Measurements from ENCODE around the gene HNRNPC.

HNRNPC gene

GRCh38 chr14:21248739-21249411 is 20.4 kb downstream of the HNRNPC start:
- H3K9me3 ChIP-seq (ENCODE audit: insufficient read depth, low read depth, low read length), result no peaks in the 10 kb centered on the region
- H3K79me2 ChIP-seq (ENCODE audit: insufficient read depth, low read length), result peaks cover 100% of the 10 kb centered on the region
- H3F3A ChIP-seq (ENCODE audit: low read depth), result 0 out of 2 replicates have a peak, but pooled peaks cover 4% of the 10 kb centered on the region
- H3K9ac ChIP-seq (ENCODE audit: low read depth, low read length, poor library complexity, severe bottlenecking), result no peak overlapping the region
- no peak for TF ChIP-seq EZH2phosphoT487 (IDR thresholded peaks at IDR 0.05; ENCODE audit: borderline replicate concordance)
- TF ChIP-seq CTCF (conservative IDR thresholded peaks at IDR 0.05; ENCODE audit: low read length), result no peak
- peaks cover 81% of the 10 kb centered on the region for H3K36me3 ChIP-seq (ENCODE audit: insufficient read depth, low read length)
- H3K4me1 ChIP-seq (ENCODE audit: insufficient read depth, low read length, poor library complexity, severe bottlenecking), result peaks cover 7% of the 10 kb centered on the region
- H2AFZ ChIP-seq (ENCODE audit: low read length), result no peak overlapping the region
- no peaks in the 10 kb centered on the region for H3K27me3 ChIP-seq (ENCODE audit: insufficient read depth, low read length, poor library complexity, severe bottlenecking)
- H4K20me1 ChIP-seq (ENCODE audit: insufficient read depth, low read length, poor library complexity, severe bottlenecking), result peaks cover 96% of the 10 kb centered on the region
- no peak overlapping the region for H3K4me3 ChIP-seq (ENCODE audit: low read length, poor library complexity, severe bottlenecking)
- no peak overlapping the region for H3K4me2 ChIP-seq (ENCODE audit: low read depth, low read length, poor library complexity, severe bottlenecking)
- no peaks in the 10 kb centered on the region for H3K9me2 ChIP-seq (replicated peaks; ENCODE audit: low read depth, low read length)

- Histone ChIP-seq H3K9me2 (replicated peaks; ENCODE audit: low read depth, low read length) (no peaks in the 10 kb centered on the region), H2AFZ (ENCODE audit: low read length) (no peak overlapping the region), H3K27me3 (ENCODE audit: insufficient read depth, low read length, poor library complexity, severe bottlenecking) (no peaks in the 10 kb centered on the region), H4K20me1 (ENCODE audit: insufficient read depth, low read length, poor library complexity, severe bottlenecking) (peaks cover 96% of the 10 kb centered on the region), H3K4me3 (ENCODE audit: low read length, poor library complexity, severe bottlenecking) (no peak overlapping the region), H3K9me3 (ENCODE audit: insufficient read depth, low read depth, low read length) (no peaks in the 10 kb centered on the region), H3K36me3 (ENCODE audit: insufficient read depth, low read length) (peaks cover 80% of the 10 kb centered on the region), H3F3A (ENCODE audit: low read depth) (0 out of 2 replicates have a peak, but pooled peaks cover 4% of the 10 kb centered on the region), H3K9ac (ENCODE audit: low read depth, low read length, poor library complexity, severe bottlenecking) (no peak overlapping the region), H3K79me2 (ENCODE audit: insufficient read depth, low read length) (peaks cover 100% of the 10 kb centered on the region), H3K4me1 (ENCODE audit: insufficient read depth, low read length, poor library complexity, severe bottlenecking) (peaks cover 4% of the 10 kb centered on the region), H3K4me2 (ENCODE audit: low read depth, low read length, poor library complexity, severe bottlenecking) (no peak overlapping the region)
- TF ChIP-seq EZH2phosphoT487 (IDR thresholded peaks at IDR 0.05; ENCODE audit: borderline replicate concordance), result no peak
- no peak for TF ChIP-seq CTCF (conservative IDR thresholded peaks at IDR 0.05; ENCODE audit: low read length)
Measured at GRCh38 chr14:21248338-21248737, 20.9 kb downstream of the HNRNPC start.

- Histone ChIP-seq H3F3A (ENCODE audit: low read depth) (peaks cover 12% of the 10 kb centered on the region; the same call in 1 of the 2 replicates), H3K36me3 (ENCODE audit: insufficient read depth, low read length) (peaks cover 72% of the 10 kb centered on the region)
Measured at GRCh38 chr14:21245813-21246212, 23.4 kb downstream of the HNRNPC start.

More at GRCh38 chr14:21245813-21246212, 23.4 kb downstream of the HNRNPC start:
- no peaks in the 10 kb centered on the region for H3K9me2 ChIP-seq (replicated peaks; ENCODE audit: low read depth, low read length)
- no peak for TF ChIP-seq CTCF (conservative IDR thresholded peaks at IDR 0.05; ENCODE audit: low read length)
- TF ChIP-seq EZH2phosphoT487 (IDR thresholded peaks at IDR 0.05; ENCODE audit: borderline replicate concordance), result no peak
- no peaks in the 10 kb centered on the region for H3K9me3 ChIP-seq (ENCODE audit: insufficient read depth, low read depth, low read length)
- no peaks in the 10 kb centered on the region for H3K27me3 ChIP-seq (ENCODE audit: insufficient read depth, low read length, poor library complexity, severe bottlenecking)
- no peak overlapping the region for H3K4me3 ChIP-seq (ENCODE audit: low read length, poor library complexity, severe bottlenecking)
- H2AFZ ChIP-seq (ENCODE audit: low read length), result no peak overlapping the region
- no peak overlapping the region for H3K9ac ChIP-seq (ENCODE audit: low read depth, low read length, poor library complexity, severe bottlenecking)
- no peaks in the 10 kb centered on the region for H3K4me1 ChIP-seq (ENCODE audit: insufficient read depth, low read length, poor library complexity, severe bottlenecking)
- H3K79me2 ChIP-seq (ENCODE audit: insufficient read depth, low read length), result peaks cover 98% of the 10 kb centered on the region
- H4K20me1 ChIP-seq (ENCODE audit: insufficient read depth, low read length, poor library complexity, severe bottlenecking), result peaks cover 97% of the 10 kb centered on the region
- H3K4me2 ChIP-seq (ENCODE audit: low read depth, low read length, poor library complexity, severe bottlenecking), result no peak overlapping the region

Data from Loucy (cell line).